HG03575 (cell line): ENCODE measurements around the gene MED13L.

Experiments used
- ATAC-seq: cut with Tn5 transposase; IDR thresholded peaks from one replicate; pipeline ENCODE4 v1.9.1; 2021; ENCODE audit not compliant: unreplicated experiment, insufficient number of reproducible peaks, low FRiP score; ENCODE audit errors: extremely low read depth

Gene MED13L

GRCh38 chr12:116169071-116169470, 108.4 kb downstream of the MED13L start:
- no peak for ATAC-seq

GRCh38 chr12:116166306-116166705, 111.2 kb downstream of the MED13L start:
- ATAC-seq, result no peak

- no peak for ATAC-seq
Measured at GRCh38 chr12:116165036-116165425, 112.5 kb downstream of the MED13L start.

- no peak for ATAC-seq
Measured at GRCh38 chr12:116164250-116165035, 113.0 kb downstream of the MED13L start.

- ATAC-seq, result no peak
Measured at GRCh38 chr12:116162071-116162470, 115.4 kb downstream of the MED13L start.

GRCh38 chr12:116161588-116161987, 115.9 kb downstream of the MED13L start:
- ATAC-seq, result no peak

- no peak for ATAC-seq
Measured at GRCh38 chr12:116160883-116161458, 116.5 kb downstream of the MED13L start.

GRCh38 chr12:116160231-116160630, 117.3 kb downstream of the MED13L start:
- ATAC-seq, result no peak

- ATAC-seq, result no peak
Measured at GRCh38 chr12:116159593-116160200, 117.8 kb downstream of the MED13L start.

GRCh38 chr12:116159175-116159574, 118.3 kb downstream of the MED13L start:
- no peak for ATAC-seq

- no peak for ATAC-seq
Measured at GRCh38 chr12:116157845-116158267, 119.6 kb downstream of the MED13L start.

- ATAC-seq, result no peak
Measured at GRCh38 chr12:116156614-116157013, 120.9 kb downstream of the MED13L start.

- no peak for ATAC-seq
Measured at GRCh38 chr12:116155383-116155782, 122.1 kb downstream of the MED13L start.

- ATAC-seq, result no peak
Measured at GRCh38 chr12:116153983-116154382, 123.5 kb downstream of the MED13L start.

- ATAC-seq, result no peak
Measured at GRCh38 chr12:116153113-116153512, 124.4 kb downstream of the MED13L start.

- no peak for ATAC-seq
Measured at GRCh38 chr12:116152268-116152667, 125.2 kb downstream of the MED13L start.

- no peak for ATAC-seq
Measured at GRCh38 chr12:116150452-116150851, 127.0 kb downstream of the MED13L start.

GRCh38 chr12:116150001-116150400, 127.5 kb downstream of the MED13L start:
- ATAC-seq, result no peak

- ATAC-seq, result no peak
Measured at GRCh38 chr12:116148844-116149243, 128.6 kb downstream of the MED13L start.

- ATAC-seq, result no peak
Measured at GRCh38 chr12:116146386-116146785, 131.1 kb downstream of the MED13L start.
